GM18861 (cell line): Measurements from ENCODE around the gene CCT6A.
"Not testable (repeated sequence)": the region's sequence is repeated elsewhere in the genome, so short reads cannot be mapped to it uniquely, and the experiment has no call there.

Experiments used
- ATAC-seq: cut with Tn5 transposase; IDR thresholded peaks from one replicate; pipeline ENCODE4 v1.9.1; 2021; ENCODE audit not compliant: unreplicated experiment

CCT6A gene

DNA sequence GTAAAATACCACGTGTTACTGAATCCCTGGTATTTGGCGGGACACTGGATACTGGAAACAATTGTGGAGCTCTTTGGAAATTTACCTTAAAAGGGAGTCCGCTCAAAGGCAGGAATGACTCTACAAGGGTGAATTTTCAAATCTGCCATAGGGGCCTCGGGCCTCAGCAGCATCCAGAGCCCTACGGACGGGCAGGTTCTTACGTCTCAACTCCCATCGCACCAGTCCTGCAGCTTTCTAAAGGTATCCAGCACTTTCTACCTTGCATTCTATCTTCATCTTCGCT, 569 bp upstream of the CCT6A start:
- no peak for ATAC-seq

DNA sequence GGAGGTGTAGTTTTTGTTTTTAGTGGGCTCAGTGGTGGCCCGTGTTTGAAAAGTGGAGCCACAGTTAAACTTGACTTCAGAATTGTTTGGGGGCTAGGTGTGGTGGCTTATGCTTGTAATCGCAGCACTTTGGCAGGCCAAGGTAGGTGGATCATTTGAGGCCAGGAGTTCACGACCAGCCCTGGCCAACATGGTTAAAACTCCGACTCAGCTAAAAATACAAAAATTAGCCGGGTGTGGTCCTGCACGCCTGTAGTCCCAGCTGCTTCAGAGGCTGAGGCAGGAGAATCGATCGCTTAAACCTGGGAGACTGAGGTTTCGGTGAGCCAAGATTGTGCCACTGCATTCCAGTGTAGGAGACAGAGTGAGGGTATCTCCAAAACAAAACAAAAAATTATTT, 1.8 kb downstream of the CCT6A start:
- ATAC-seq: no peak

DNA sequence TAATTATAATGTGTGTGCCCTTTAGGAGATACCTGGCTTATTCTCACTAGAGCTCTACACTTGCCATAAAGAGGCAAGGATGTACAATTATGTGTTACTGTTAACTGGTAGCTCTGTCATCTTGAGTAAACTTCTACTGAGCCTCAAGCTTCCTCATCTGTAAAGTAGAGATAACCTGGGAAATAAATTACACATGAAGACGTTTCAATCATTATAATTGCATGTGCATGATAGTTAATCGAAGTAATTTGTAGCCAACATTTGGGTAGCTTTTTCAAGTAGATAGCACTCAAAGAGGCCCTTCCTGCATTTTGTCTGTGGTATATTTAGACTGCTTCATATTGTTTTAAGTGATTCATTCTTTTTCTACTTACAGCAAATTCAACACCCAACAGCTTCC, 2.4 kb downstream of the CCT6A start:
- no peak for ATAC-seq

DNA sequence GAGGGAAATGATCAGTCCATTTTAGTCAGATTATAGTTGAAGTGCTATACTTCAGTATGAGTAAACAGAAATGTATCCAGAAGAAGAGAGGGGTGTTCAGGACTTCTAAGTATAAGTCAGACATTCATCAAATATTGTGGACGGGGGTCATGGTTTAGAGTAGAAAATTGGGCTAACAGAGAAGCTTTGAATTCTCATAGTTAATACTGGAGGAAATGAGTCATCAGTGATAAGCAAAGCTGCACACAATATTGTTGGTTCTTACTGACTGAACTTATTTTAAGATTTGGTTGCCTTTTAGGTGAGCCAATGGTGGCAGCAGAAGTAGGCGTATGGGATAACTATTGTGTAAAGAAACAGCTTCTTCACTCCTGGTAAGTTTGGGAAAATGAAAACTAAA, 10.8 kb downstream of the CCT6A start:
- ATAC-seq: no peak

DNA sequence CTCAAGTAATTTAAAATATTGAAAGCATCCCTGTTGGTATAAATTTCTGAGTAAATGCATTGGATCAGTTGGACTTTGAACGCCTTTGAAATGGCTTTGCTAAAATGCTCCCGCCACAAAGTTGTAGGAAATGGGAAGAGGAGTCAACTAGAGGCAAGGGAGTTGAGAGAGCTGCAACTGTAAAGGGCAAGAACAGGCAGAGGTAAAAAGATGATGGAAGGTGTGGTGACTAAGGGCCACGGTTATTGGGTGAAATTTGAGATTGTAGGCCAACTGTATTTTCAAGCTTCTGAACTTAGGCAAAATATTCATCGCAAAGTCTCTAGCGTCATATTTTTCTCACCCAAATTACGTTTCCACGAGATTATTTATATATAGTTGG, 11.9 kb downstream of the CCT6A start:
- ATAC-seq: no peak

DNA sequence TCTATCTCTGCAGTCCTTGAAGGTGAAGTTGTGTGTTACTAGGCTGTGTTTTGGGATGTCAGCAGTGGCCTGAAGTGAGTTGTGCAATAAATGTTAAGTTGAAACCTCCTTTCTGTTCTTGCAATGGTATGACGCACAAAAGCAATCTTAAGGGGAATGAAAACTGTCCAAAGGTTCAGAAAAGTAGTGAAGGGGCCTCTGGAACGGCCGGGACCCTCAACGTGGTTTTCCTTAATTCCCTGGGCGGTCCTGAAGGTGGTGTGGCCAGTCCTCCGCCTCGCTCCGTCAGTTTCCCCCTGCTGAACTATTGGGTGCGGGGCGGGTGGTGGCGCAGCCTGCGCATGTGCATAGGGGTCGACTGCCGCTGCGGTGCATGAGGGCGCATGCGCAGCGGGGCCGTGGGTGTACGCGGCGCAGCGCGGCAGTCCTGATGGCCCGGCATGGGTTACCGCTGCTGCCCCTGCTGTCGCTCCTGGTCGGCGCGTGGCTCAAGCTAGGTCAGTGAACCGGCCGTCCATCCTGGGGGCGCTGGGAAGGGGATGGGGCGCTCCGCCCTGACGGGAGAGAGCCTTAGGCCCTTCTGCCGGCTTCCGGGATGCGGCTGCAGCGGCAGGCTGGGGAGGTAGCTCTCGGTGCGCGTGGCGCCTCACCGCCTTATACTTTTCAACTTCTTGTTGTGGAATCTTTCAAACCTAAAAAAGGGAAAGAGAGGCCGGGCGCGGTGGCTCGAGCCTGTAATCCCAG, 12.5 kb downstream of the CCT6A start, which contains the start of gene SUMF2:
Gene SUMF2, plus strand, starts transcription at position 405 of the 744 bp plus-strand sequence. Its CDS starts 26 bp downstream, at position 431.
- ATAC-seq: peak; percentile 90

DNA sequence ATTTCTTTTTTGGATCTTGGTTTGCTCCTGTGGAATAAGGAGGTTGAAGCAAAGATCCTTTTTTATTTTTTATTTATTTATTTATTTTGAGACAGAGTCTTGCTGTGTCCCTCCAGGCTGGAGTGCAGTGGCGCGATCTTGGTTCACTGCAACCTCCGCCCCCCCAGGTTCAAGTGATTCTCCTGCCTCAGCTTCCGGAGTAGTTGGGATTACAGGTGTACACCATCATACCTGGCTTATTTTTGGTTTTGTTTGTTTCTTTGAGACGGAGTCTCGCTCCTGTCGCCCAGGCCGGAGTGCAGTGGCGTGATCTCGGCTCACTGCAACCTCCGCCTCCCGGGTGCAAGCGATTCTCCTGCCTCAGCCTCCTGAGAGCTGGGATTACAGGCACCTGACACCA, 14.8 kb downstream of the CCT6A start:
- not testable (repeated sequence) for ATAC-seq

DNA sequence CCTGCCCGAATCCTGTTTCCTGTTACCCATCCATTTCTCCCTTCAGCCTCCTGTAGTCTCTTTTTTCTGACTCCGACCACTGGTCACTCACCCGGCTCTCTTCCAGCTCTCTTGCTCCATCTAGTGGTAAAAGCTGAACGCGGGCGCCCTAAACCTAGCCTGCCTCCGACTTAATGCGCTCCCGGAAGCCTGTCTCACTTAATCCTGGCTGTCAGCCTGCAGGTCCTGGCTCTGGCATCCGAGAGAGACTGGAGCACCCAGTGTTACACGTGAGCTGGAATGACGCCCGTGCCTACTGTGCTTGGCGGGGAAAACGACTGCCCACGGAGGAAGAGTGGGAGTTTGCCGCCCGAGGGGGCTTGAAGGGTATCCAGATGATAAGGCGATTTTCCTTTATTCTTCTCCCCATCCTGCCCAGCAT, 22.8 kb downstream of the CCT6A start:
- peak; percentile 88 for ATAC-seq

DNA sequence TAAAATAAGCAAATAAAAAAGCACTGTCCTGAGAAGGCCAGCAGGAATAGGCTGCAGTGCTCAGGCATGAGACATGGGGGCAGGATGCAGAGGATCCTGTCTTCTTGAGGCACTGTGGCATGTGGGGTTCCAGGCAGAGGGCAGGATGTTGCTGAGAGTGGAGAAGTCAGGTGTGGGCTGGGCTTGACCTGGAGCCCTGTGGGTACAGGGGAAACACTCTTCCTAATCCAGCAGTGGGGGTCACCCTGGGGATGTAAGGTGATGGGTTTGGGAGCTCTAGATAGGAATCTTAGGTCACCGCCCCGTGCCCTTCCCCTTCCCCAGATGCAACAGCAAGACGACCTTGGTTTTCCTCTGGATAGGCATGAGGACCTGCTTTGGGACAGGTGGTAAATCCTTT, 26.1 kb downstream of the CCT6A start:
- ATAC-seq: no peak

DNA sequence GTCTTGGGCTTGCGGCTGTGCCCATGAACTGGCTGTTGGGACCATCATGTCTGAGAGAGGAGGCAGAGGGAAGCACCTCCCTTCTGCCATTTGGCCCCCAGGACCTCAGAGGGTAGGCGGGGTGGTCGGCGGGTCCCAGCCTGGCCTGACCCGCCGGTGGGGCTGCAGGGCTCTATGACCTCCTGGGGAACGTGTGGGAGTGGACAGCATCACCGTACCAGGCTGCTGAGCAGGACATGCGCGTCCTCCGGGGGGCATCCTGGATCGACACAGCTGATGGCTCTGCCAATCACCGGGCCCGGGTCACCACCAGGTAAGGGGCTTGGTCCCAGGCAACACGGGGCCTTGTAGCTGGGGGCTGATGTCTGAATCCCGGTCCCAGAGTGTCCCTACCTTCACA, 26.6 kb downstream of the CCT6A start:
- ATAC-seq: no peak

DNA sequence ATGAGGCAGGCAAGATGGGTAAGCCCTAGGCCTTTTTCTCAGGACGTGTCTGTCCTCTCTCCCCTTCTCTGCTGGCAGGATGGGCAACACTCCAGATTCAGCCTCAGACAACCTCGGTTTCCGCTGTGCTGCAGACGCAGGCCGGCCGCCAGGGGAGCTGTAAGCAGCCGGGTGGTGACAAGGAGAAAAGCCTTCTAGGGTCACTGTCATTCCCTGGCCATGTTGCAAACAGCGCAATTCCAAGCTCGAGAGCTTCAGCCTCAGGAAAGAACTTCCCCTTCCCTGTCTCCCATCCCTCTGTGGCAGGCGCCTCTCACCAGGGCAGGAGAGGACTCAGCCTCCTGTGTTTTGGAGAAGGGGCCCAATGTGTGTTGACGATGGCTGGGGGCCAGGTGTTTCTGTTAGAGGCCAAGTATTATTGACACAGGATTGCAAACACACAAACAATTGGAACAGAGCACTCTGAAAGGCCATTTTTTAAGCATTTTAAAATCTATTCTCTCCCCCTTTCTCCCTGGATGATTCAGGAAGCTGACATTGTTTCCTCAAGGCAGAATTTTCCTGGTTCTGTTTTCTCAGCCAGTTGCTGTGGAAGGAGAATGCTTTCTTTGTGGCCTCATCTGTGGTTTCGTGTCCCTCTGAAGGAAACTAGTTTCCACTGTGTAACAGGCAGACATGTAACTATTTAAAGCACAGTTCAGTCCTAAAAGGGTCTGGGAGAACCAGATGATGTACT, 28.1 kb downstream of the CCT6A start:
- ATAC-seq: no peak

DNA sequence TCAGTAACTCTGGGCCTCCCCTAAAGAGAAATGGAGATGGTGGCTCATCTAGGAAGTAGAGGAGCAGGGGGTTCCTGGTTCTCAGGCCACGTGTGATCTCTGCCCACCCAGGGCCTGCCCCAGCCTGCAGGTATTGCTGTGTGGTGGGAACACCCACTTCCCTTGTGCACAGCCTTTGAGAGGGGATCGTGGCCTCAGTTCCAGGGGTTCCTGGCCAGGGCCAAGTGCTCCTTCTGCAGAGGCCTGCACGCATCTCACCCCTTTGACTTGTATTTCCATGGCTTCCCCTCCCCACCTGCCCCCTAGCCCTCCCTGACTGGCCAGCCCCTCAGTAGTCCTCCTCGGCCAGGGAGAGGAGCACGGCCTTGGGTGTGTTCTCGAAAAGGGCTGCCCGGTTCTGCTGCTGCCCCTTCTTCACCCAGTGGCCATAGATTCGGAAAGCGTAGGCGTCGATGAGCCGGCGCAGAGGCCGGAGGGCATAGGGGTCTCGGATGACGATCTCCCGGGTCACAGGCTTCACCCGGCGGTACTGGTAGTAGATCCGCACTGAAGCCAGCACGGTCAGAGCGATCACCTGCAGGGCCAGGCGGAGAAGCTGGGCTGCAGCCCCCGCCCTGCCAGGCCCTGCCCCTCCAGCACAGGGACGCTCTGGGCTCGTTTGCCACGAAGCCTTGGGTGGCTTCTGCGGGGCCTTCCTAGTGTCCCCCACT, 29.3 kb downstream of the CCT6A start:
- not testable (repeated sequence) for ATAC-seq

DNA sequence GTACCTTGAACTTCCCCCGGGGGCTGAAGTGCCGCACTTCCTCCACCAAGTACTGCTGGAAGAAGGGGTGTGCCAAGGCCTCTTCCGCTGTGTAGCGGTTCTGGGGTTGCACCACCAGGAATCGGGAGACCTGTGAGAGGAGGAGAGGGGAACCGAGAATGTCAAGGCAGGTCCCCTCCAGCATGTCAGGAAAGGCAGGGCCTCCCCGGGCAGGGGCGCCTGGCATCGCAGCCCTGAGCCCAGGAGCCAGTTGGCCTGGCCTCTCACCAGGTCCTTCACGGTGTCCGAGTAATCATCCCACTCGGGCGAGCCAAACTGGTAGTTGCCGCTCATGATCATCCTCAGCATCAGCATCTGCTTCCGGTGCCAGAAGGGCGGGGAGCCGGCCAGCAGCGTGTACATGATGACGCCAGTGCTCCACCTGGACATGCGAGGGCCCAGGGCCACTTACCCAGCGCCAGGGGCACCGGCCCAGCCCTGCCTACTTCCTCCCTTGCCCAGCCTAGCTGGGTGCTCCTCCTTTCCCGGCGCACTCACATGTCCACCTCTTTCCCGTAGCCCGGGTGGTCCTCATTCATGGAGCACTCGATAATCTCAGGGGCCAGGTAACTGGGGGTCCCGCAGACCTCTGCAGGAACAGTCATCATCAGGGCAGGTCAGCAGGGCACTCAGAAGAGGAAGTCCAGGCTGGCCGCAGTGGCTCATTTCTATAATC, 30.2 kb downstream of the CCT6A start:
- ATAC-seq: no peak

DNA sequence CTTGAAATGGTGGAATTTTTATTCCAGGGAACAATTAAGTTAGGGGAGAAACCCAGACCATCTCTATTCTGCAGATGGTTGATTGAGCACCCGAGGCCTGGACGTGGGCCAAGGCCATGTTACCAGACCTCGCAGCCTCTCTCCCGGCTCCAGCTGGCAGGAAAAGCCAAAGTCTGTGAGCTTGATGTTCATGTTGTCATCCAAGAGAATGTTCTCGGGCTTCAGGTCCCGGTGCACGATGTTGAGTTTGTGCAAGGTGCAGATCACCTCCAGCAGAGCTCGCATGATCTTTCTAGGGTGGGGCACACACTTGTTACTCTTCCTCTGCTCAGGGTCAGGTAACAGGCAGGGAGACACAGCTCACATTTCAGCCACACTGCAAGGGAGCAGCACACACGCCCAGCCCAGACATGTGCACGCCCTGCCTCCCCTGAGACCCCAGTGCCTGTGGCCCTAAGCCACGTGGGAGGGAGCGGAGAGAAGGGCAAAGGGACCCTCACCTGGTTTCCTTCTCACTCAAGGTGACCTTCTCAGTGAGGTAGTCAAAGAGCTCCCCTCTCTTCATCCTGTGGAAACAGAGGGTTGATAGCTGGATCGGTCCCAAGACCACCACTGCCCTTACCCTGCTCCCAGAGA, 31.7 kb downstream of the CCT6A start:
- no peak for ATAC-seq

DNA sequence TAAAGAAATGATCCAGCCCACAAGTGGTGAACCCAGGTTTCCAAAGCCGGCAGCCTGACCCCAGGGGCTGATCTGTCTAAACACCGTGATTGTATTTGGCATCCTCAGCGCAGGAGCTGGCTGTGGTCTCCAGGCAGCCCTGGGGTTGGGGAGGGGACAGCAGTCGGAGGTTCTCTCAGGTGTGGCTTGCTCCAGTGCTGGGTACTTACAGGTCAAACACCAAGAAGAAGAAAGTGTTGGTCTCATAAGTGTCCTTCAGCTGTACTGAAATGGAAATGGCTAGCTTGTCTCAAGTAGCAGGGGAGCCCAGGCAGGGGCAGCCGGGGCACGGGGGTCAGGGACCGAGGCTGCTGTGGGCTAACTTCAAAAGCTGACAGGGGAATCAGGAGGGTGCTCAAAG, 35.2 kb downstream of the CCT6A start:
- ATAC-seq: no peak

DNA sequence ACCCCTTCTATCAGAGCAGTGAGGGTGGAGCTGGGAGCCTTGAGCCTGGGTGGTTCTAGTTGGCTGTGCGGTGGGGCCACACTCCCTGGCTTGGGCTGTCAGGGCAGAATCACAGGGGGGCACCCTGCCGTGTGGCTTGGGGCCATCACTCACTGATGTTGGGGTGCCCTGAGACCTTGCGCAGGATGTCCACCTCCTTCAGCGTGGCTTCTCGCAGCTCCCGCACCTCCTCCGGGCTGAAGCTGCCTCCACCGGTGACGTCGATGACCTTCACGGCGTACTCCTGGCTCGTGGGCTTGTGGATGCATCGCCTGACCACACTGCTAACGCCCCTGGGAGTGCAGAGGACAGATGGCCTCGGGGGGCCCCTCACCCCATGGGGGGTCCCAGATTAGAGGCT, 35.9 kb downstream of the CCT6A start:
- no peak for ATAC-seq

DNA sequence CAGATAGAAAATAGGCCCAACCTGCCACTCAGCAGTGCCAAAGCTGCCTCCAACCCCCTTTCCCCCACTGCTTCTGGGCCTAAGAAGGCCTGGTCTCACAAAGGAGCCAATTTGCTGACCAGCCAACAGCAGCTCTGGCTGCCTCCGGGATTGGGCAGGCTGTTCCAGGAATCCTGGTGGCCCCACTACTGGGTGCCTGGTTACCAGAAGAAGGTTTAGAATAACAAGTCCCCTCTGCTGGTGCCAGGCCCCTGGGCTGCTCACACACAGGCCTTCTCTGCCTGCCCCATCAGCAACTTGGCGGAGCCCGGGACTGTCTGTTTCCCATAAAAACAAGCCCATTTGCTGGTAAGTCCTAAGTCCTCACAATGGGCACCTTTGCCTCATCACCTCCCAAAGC, 40.0 kb downstream of the CCT6A start:
- ATAC-seq: no peak

DNA sequence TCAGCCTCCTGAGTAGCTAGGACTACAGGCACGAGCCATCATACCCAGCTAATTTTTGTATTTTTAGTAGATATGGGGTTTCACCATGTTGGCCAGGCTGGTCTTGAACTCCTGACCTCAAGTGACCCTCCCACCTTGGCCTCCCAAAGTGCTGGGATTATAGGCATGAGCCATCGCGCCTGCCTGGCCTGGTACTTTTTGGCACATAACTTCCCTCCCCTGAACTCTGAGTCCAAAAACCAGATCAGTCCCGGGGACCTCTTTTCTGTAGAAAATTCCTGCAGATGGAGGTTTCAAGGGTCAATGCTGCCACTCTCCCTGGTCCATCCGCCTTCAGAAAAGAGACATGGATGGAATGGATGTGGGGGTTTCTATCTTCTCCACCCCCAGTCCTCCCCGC, 40.8 kb downstream of the CCT6A start:
- ATAC-seq: not testable (repeated sequence)

DNA sequence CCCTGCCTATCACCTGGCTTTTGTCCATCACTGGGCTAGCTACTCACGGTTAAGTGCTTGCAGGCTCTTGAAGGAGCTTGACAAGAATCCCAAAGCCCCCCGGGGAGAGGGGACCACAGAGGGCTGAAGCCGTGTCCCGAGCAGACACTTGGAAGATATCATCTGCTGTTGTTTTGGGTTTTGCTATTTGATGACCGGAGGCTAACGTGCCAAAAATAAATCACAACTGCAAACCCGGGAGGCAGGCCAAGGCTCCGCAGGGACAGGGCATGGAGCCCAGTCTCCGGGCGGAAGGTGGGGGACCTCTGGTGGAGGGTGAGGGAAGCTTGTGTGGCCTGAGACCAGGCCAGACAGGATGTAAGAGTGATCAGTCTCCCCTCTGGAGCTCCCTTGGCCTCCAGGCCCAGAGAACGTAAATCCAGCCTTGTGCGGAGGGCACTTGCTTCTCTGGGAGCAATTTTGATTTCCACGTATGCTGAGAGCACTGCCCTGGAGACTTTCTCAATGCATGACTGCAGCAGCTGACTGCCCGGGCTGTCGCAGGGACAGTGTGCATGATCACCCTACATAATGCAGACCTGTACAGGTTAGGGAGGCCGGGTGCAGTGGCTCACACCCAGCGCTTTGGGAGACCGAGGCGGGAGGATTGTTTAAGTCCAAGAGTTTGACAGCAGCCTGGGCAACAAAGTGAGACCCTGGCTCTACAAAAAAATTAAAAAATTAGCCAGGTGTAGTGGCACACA, 41.4 kb downstream of the CCT6A start, which contains the start of gene PHKG1:
Gene PHKG1, minus strand, starts transcription at position 164 of the 743 bp plus-strand sequence. CDS start 4,011 bp downstream, outside the sequence.
- ATAC-seq: no peak

DNA sequence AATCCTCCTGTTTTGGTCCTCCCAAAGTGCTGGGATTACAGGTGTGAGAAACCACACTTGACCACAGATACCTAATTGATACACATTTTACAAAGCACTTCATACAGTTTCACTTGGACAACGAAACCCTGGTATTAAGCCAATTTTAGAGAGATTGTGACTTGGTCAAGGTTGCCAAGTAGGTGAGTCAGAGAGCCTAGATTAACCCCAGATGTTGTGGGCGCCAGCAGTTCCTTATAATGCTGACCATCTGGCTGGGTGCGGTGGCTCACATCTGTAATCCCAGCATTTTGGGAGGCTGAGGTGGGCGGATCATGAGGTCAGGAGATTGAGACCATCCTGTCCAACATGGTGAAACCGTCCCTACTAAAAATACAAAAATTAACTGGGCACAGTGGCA, 46.1 kb downstream of the CCT6A start:
- no peak for ATAC-seq
